Cardiac atrium fibroblast (primary cell): ENCODE results near the gene MACROD2. TPM values are rescaled to one million over a fixed set of nuclear protein-coding genes. Genes with fewer than 3 reads are reported as not detected.

Source experiments
- total RNA-seq: library from RNA; depleted of rRNA; stranded (reverse); fragments of >200 nt; gene quantifications from 2 replicates; pipeline ENCODE4 v1.2.3, GENCODE V29; 2015

The MACROD2 gene
- total RNA-seq = not detected in 2 replicates

DNA sequence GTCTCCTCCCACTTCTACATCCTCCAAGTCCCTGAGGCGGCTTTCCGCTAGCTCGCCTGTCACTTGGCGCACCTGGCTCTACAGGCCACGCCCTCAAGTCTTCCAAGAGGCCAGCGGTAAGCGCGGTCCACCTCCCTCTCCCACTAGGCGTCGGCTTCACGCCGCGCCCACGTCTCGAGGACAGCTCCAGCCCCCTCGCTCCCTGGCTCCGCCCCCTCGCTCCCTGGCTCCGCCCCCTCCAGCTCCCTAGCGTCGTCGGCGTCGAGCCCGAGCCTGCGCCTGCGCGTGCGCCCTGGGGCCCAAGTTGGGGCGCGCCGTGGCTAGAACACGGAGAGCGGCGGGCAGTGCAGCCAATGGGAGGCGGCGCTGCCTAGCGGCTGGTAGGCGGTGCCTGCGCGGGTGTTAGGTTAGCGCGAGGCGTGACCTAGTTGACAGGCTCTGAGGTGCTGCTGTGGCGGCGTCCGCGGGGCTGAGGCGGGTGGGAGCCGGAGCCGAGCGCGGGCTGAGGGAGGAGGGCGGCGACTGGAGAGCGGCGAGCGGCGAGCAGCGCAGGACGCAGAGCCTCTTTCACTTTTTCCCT, at the start of gene MACROD2:
MACROD2 (plus strand) TSS at position 431 of the 580 bp plus-strand sequence.

DNA sequence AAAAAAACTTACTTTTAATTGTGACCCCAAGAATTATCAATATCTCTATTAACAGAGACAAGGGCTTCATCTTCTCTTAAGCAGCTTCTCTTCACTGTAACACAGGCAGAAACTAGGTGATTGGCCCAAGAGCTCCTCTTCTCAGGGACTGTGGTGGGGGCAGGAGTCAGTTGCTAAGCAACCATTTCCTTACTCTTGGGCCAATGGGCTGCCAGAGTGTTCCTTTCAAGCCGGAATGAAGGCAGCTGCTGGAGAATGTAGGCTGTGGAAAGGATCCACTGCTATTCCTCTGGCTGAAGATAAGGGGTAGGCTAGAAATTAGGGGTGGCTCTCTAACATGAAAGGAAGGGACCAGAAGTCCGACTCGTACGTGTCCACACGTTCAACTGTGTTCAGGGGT, 4.9 kb upstream of the MACROD2 start, which contains the start of gene SEL1L2:
SEL1L2 (minus strand) TSS at position 150 of the 400 bp plus-strand sequence; CDS start at position 70, 80 bp downstream.

DNA sequence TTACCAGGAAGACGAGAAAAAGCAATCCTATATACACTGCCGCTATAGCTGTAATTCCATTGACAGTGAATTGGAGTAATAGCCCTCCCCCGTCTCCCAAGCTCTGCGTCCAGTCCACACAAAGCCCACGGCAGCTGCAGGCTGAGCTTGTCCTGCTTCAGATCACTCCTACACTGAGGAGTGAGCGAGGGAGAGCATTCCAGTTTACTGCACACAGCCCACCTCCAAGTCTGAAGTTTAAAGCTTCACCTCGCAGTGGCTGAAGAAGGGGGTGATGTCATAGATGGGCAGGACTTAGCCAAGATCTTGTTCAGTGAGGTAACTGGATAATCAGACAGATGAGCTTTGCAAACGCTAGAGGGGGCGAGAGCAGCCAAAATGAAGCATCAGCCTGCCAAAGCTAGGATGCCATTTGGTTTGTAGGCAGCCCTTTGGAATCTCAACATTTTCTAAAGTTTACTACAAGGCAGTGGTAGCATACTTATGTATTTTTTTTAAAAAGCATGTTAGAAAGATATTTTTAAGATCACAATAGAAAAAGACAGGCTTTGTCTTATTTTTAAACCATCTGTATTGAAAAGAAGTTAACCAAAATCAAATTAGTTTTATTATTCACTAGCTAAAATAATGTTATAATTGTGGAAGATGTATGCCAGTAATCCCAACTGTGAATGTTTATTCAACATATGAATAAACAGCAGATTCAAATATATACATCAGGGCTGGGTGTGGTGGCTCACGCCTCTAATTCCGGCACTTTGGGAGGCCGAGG, 342.3 kb downstream of the MACROD2 start, which contains the start of gene FLRT3:
FLRT3 (minus strand) TSS at position 213 of the 772 bp plus-strand sequence. CDS start 10,106 bp downstream, outside the sequence.

Other genes with a start within 250 kb of the MACROD2 start
- gene ESF1, start 210.6 kb upstream of the MACROD2 start, total RNA-seq = 1.4 and 6.5 TPM in 2 replicates
- 3.4 and 4.5 TPM in 2 replicates for gene NDUFAF5, start 210.5 kb upstream of the MACROD2 start, total RNA-seq
- gene SEL1L2, start 4.9 kb upstream of the MACROD2 start, total RNA-seq = not detected in 2 replicates